Measurements from ENCODE around the gene GATC.

The GATC gene

DNA sequence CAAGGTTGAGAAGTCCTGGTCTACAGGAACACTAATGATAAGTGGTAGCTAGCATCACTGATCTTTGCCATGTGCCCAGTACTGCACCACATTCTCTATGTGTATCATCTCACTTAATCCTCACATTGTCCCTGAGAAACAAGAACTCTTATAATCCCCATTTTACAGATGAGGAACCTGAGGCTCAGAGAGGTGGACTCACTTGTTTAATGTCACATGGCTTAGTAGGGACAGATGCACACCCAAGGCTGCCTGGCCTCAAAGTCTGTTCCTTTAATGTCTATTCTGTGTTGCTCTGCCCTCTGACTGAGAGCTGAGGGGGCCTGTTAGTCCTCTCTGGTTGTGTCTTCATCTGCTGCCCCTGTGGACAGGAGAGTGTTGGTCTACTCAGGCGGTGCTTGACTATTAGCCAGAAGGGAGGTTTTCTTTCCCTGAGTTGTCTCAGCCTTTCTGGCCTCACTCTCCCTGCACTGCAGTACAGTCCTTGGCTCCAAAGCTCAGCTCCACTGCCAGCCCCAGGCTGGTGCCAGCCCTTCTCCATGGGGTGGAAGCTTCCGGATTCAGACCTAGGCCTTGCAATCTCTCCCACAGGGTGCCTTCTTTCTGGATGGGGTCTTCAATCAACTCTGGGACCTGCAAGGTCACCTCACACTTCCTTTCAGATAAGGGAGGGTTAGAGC lies 44.7 kb downstream of the GATC start:
- Mint-ChIP-seq H3K9me3 (no peaks in the 10 kb centered on the region), H3K36me3 (ENCODE audit: low read depth) (peaks cover 8% of the 10 kb centered on the region), H3K4me3 (no peak overlapping the region), H3K4me1 (ENCODE audit: low read depth) (peaks cover 10% of the 10 kb centered on the region), H3K27me3 (no peaks in the 10 kb centered on the region), H3K27ac (no peak overlapping the region)
- no peak for DNase-seq

DNA sequence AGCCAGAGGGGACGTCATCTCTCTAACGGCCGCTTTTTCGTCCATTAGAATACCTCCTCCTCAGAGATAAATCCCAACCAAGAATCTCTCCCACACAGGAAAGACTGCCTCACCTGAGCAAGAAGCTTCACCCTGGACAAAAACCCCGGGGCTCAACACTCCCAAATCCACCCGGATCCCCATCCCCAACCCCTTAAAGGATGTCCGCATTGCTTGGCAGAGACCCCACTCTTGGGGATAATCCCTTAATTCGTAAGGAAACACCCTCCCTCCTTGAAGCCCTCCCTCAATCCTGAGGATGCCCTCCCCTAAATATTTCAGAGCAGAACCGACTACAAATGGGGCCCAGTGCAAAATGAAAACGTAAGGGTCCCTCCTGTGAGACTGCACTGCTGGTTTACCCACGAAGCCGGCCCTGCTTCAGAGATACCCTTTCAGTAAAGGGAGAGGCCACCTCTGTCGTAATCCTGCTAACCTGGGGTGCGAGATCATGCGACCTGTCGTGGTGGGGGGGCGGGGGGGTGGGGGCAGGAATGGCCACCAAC lies 49.0 kb downstream of the GATC start:
- peak overlapping the region; percentile 95 for H3K27ac Mint-ChIP-seq
- H3K4me1 Mint-ChIP-seq (ENCODE audit: low read depth) = peaks cover 28% of the 10 kb centered on the region
- peak overlapping the region; percentile 89 for H3K4me3 Mint-ChIP-seq
- H3K27me3 Mint-ChIP-seq = no peaks in the 10 kb centered on the region
- H3K9me3 Mint-ChIP-seq = no peaks in the 10 kb centered on the region
- peaks cover 35% of the 10 kb centered on the region for H3K36me3 Mint-ChIP-seq (ENCODE audit: low read depth)
- no peak for DNase-seq

DNA sequence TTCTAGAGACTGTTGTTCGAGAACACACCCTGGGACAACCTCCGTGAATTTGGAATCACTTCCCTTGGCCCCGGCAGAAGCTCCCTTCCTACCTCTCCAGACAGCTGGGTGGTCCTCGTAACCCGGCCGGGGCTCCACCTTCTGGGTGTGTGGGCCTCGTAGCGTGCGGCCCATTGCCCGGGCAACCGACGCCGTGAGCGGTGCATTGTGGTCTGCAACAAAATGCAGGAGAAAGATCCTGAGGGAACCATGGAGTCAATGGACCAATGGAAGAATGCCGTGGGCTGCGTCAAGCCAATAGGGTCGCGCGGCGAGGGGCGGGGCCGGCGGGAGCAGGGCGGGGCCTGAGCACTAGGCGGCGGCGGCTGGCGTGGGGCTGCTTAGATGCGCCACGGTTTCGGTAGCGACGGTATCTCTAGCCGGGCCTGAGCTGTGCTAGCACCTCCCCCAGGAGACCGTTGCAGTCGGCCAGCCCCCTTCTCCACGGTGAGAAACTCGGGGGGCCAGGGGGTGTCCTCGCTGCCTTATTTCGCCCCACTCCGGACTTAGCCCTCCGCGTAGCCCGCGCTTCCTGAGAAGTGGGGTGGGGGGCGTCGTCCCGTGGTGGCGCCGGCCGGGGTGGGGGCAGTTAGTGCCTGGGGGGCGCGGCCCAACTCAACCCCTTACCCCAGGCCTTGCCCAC lies 49.6 kb downstream of the GATC start, which contains the start of gene DYNLL1:
Gene DYNLL1 (plus strand): TSS at position 383 of the 682 bp plus-strand sequence. CDS start 309 bp downstream, outside the sequence.
- no peaks in the 10 kb centered on the region for H3K27me3 Mint-ChIP-seq
- H3K4me1 Mint-ChIP-seq (ENCODE audit: low read depth) = peaks cover 30% of the 10 kb centered on the region
- peak within 1 kb of the TSS; percentile 89 for H3K4me3 Mint-ChIP-seq
- no peaks in the 10 kb centered on the region for H3K9me3 Mint-ChIP-seq
- H3K27ac Mint-ChIP-seq = peak within 1 kb of the TSS; percentile 95
- DNase-seq = peak; percentile 99
- H3K36me3 Mint-ChIP-seq (ENCODE audit: low read depth) = peaks cover 41% of the 10 kb centered on the region

DNA sequence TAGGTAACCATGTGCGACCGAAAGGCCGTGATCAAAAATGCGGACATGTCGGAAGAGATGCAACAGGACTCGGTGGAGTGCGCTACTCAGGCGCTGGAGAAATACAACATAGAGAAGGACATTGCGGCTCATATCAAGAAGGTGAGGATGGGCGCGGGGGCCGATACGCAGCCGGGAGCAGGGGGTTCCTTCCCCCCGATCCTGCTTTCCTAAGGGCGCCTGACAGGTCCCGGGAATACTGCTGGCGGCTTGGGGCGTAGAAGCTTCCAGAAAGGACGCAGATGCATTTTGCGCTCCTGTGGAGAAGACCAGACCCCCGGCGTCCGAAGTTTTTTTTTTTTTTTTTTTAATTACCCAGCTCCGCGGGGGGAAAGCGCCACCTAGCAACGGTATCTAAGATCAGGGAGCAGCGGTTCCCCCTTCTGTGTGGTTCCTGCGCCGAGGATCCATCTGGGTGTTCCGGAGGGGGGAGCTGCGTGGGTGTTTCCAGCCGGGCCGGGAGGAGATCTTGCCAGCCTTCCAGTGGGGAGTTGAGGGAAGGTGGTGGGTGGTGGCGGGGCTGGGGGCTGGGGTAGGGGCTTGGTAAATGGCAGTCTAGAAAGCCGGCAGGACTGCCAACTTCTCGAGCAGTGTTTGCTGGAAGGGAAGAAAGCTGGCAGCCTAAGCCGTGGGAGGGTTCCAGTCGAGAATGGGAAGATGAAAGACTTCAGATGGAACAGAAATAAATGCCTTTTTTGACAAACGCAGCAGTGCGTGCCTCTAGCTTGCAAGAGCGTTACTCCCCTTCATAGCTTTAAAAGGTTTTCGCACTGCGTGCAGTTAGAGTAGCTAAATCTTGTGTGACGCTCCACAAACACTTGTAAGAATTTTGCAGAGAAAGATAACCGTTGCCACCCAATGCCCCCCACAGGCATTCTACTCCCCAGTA lies 50.4 kb downstream of the GATC start:
- H3K27ac Mint-ChIP-seq = peak overlapping the region; percentile 95
- no peak for DNase-seq
- no peaks in the 10 kb centered on the region for H3K9me3 Mint-ChIP-seq
- no peaks in the 10 kb centered on the region for H3K27me3 Mint-ChIP-seq
- peaks cover 30% of the 10 kb centered on the region for H3K4me1 Mint-ChIP-seq (ENCODE audit: low read depth)
- H3K4me3 Mint-ChIP-seq = peak overlapping the region; percentile 89
- peaks cover 47% of the 10 kb centered on the region for H3K36me3 Mint-ChIP-seq (ENCODE audit: low read depth)

DNA sequence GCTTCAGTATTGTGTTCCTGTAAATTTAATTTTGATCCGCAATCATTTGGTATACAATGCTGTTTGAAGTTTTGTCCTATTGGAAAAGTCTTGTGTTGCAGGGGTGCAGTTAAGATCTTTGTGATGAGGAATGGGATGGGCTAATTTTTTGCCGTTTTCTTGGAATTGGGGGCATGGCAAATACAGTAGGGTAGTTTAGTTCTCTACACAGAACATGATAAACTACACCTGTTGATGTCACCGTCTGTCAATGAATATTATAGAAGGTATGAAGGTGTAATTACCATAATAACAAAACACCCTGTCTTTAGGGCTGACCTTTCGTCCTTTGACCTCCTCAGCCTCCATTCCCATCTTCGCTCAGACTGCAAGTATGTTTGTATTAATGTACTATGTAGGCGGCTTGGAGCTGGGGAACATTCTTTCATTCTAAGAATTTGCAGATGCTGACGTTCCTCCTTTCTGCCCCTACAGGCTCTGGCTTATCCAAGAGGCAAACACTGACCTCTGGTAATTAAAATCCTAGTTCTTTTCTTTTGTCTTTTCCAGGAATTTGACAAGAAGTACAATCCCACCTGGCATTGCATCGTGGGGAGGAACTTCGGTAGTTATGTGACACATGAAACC lies 51.4 kb downstream of the GATC start:
- DNase-seq = no peak
- H3K27me3 Mint-ChIP-seq = no peaks in the 10 kb centered on the region
- H3K27ac Mint-ChIP-seq = peak overlapping the region; percentile 95
- H3K9me3 Mint-ChIP-seq = no peaks in the 10 kb centered on the region
- peaks cover 55% of the 10 kb centered on the region for H3K36me3 Mint-ChIP-seq (ENCODE audit: low read depth)
- H3K4me1 Mint-ChIP-seq (ENCODE audit: low read depth) = peaks cover 30% of the 10 kb centered on the region
- peak overlapping the region; percentile 89 for H3K4me3 Mint-ChIP-seq

DNA sequence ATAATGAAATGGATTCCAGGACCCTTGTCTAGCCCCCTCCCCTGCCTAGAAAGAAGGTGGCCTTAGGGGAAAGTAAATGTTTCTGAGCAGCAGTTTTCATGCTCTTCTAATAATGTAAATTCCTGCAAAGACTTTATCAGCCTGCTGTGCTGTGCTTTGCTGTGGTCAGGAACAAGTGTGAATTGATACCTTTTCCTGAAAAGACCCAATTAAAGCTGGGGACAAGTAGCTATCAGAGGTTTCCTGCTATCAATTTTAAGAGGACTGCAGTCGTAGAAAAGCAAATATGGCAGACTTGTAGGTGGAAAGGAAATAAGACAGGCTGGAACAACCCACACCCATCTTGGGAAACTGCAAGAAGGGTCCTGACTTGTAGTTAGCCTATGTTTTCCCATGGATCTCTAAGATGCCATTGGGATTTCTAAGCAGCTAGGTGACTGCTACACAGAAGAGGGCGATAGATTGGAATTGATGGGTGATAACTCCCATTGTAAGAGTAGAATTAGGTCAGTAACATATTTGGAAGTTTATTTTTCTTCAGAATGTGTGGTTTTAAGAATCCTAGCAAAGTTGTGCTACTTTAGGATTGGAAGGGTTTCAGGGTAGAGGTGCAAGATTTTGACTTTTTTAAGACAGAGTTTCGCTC lies 52.7 kb downstream of the GATC start:
- H3K27me3 Mint-ChIP-seq = no peaks in the 10 kb centered on the region
- H3K27ac Mint-ChIP-seq = peak overlapping the region; percentile 95
- H3K4me3 Mint-ChIP-seq = no peak overlapping the region
- peaks cover 66% of the 10 kb centered on the region for H3K36me3 Mint-ChIP-seq (ENCODE audit: low read depth)
- peaks cover 30% of the 10 kb centered on the region for H3K4me1 Mint-ChIP-seq (ENCODE audit: low read depth)
- H3K9me3 Mint-ChIP-seq = no peaks in the 10 kb centered on the region
- DNase-seq = no peak

DNA sequence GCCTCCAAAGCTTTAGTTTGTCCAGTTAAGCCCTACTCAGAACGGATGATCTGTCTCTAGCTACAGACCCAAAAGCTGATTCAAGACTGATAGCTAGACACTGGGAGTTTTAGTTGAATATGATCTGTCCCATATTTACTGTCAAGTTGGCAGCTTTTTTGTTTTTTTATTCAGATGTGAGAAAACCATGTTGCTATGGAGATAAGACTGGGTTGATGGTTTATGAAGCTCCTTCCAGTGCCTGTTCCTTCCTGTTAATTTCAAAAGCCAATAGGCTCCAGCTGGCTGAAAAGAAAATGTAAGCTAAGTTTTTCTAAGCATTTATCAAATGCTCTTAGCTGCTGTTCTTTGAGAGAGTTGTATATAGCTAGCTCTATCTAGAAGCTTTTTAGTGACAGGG lies 54.3 kb downstream of the GATC start:
- peaks cover 79% of the 10 kb centered on the region for H3K36me3 Mint-ChIP-seq (ENCODE audit: low read depth)
- peaks cover 22% of the 10 kb centered on the region for H3K4me1 Mint-ChIP-seq (ENCODE audit: low read depth)
- peak overlapping the region; percentile 56 for H3K27ac Mint-ChIP-seq

DNA sequence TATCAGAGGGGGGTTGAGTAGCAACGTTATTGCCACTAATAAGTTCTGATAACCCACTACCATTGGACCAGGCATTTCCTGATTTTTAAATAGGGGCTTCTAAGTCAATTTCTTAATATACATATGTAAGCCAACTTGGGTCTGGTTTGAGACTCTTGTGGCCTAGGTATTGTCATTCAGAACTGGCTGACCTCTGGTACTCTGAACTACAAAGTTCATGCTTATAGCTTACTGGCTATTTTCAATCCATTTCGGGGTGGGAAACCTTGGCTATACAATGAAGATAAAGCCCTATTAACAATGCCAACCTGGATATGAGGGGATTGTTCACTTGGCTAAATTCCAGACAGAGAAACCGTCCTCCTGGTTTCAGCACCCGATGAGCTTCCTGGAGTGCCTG lies 58.3 kb downstream of the GATC start:
- DNase-seq = no peak
- Mint-ChIP-seq H3K4me1 (ENCODE audit: low read depth) (peaks cover 3% of the 10 kb centered on the region), H3K27ac (no peak overlapping the region), H3K4me3 (no peak overlapping the region), H3K27me3 (no peaks in the 10 kb centered on the region), H3K36me3 (ENCODE audit: low read depth) (peaks cover 71% of the 10 kb centered on the region), H3K9me3 (no peaks in the 10 kb centered on the region)

More for the DNA sequence above, 54.3 kb downstream of the GATC start:
- DNase-seq = no peak
- Mint-ChIP-seq H3K4me3 (no peak overlapping the region), H3K27me3 (no peaks in the 10 kb centered on the region), H3K9me3 (no peaks in the 10 kb centered on the region)

DNA sequence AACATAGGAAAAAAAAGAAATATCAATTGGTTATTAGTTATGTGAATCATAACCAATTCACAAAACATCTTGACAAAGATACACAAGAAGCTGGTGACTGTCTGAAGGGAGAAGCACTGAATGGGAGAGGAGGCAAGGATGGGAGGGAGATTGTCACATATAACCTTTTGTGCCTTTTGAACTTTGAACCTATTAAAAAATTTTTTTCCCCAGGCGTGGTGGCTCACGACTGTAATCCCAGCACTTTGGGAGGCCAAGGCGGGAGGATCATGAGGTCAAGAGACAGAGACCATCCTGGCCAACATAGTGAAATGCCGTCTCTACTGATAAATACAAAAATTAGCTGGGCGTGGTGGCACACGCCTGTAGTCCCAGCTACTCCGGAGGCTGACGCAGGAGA lies 62.3 kb downstream of the GATC start:
- H3K9me3 Mint-ChIP-seq = no peaks in the 10 kb centered on the region
- no peaks in the 10 kb centered on the region for H3K4me1 Mint-ChIP-seq (ENCODE audit: low read depth)
- no peak for DNase-seq
- H3K27ac Mint-ChIP-seq = peak overlapping the region; percentile 2
- H3K4me3 Mint-ChIP-seq = no peak overlapping the region
- H3K27me3 Mint-ChIP-seq = no peaks in the 10 kb centered on the region
- H3K36me3 Mint-ChIP-seq (ENCODE audit: low read depth) = peaks cover 58% of the 10 kb centered on the region
